Caco-2 (cell line): ENCODE measurements around the gene PLAAT1. TPM values are rescaled to one million over a fixed set of nuclear protein-coding genes. Genes with fewer than 3 reads are reported as not detected.

Experiments used
- BruUV-seq: library from RNA; stranded (reverse); fragments of 400-500 nt; replicated peaks from 2 replicates; lab custom pipeline; 2021; lab: Mats Ljungman, UMichigan
- CTCF ChIA-PET: fragments of 300-600 bp; sonication (Branson Sonifier 250); formaldehyde crosslinking; loops from one replicate; lab custom pipeline; 2022; ENCODE audit warnings: antibody characterized with exemption; lab: Charles Lee
- POLR2A ChIA-PET: fragments of 300-600 bp; sonication (Branson Sonifier 250); formaldehyde crosslinking; loops from one replicate; lab custom pipeline; 2022; ENCODE audit warnings: antibody characterized with exemption; lab: Charles Lee
- DNase-seq, 2 experiments: peaks; one replicate each; pipeline versions ENCODE4 v3.0.0 to v3.0.0-alpha.2; 2020 to 2022
- H3K27me3 ChIP-seq: replicated peaks from 2 replicates; pipeline ENCODE4 v1.6.0; 2011; ENCODE audit warnings: low read length; ENCODE audit not compliant: control insufficient read depth, insufficient read depth
- H3K36me3 ChIP-seq: 2 replicates; pipeline ENCODE4 v1.5.1; 2011; ENCODE audit warnings: low read length; ENCODE audit not compliant: control insufficient read depth, insufficient read depth
- H3K4me1 ChIP-seq: fragments of 250-450 bp; sonication (Bioruptor Pico); 2 replicates; pipeline ENCODE4 v1.5.1; 2020; ENCODE audit warnings: mild to moderate bottlenecking
- H3K4me3 ChIP-seq: 2 replicates; pipeline ENCODE4 v1.5.1; 2011; ENCODE audit warnings: low read depth, mild to moderate bottlenecking, control low read depth, low read length
- H3K9me3 ChIP-seq: fragments of 250-450 bp; sonication (Bioruptor Pico); 2 replicates; pipeline ENCODE4 v1.5.1; 2020; ENCODE audit warnings: mild to moderate bottlenecking, moderate library complexity
- H3K27ac Mint-ChIP-seq: one replicate; pipeline ENCODE4 v1.8.0; 2022; ENCODE audit warnings: mixed read lengths; ENCODE audit not compliant: unreplicated experiment
- H3K27me3 Mint-ChIP-seq: one replicate; pipeline ENCODE4 v1.8.0; 2022; ENCODE audit warnings: mixed read lengths; ENCODE audit not compliant: insufficient read depth, unreplicated experiment
- H3K36me3 Mint-ChIP-seq: one replicate; pipeline ENCODE4 v1.8.0; 2022; ENCODE audit warnings: mild to moderate bottlenecking, mixed read lengths; ENCODE audit not compliant: insufficient read depth, unreplicated experiment
- H3K4me1 Mint-ChIP-seq: one replicate; pipeline ENCODE4 v1.8.0; 2022; ENCODE audit warnings: low read depth, mixed read lengths; ENCODE audit not compliant: unreplicated experiment
- H3K4me3 Mint-ChIP-seq: one replicate; pipeline ENCODE4 v1.8.0; 2022; ENCODE audit warnings: mild to moderate bottlenecking, moderate library complexity, mixed read lengths; ENCODE audit not compliant: unreplicated experiment
- H3K9me3 Mint-ChIP-seq: one replicate; pipeline ENCODE4 v1.8.0; 2022; ENCODE audit warnings: mixed read lengths; ENCODE audit not compliant: unreplicated experiment
- intact Hi-C: fragments of 100-400 bp; cut with micrococcal nuclease; formaldehyde crosslinking; loops from one replicate; pipeline ENCODE4 v1.10.0; 2022; ENCODE audit not compliant: unreplicated experiment
- total RNA-seq: library from RNA; stranded (reverse); gene quantifications from 2 replicates; pipeline ENCODE4 v1.2.3, GENCODE V29; 2022
- TF ChIP-seq, protein P1 (sequence below), 2 experiments: fragments of 200-600 bp in 1 of 2; IDR thresholded peaks; 1 replicate in 1 of 2; 2 replicates in 1 of 2; pipeline versions ENCODE4 v1.5.1 to v1.8.0; 2011 to 2022; ENCODE audit warnings: antibody characterized with exemption in 1 of 2, control low read depth in 1 of 2, inconsistent platforms in 1 of 2, low read depth in 1 of 2, low read length in 1 of 2, mild to moderate bottlenecking in 1 of 2, moderate library complexity in 1 of 2; ENCODE audit not compliant: insufficient read depth in 1 of 2, severe bottlenecking in 1 of 2, unreplicated experiment in 1 of 2

Gene PLAAT1
- total RNA-seq, 1 experiment from 2014 or later: 1.5 TPM

DNA sequence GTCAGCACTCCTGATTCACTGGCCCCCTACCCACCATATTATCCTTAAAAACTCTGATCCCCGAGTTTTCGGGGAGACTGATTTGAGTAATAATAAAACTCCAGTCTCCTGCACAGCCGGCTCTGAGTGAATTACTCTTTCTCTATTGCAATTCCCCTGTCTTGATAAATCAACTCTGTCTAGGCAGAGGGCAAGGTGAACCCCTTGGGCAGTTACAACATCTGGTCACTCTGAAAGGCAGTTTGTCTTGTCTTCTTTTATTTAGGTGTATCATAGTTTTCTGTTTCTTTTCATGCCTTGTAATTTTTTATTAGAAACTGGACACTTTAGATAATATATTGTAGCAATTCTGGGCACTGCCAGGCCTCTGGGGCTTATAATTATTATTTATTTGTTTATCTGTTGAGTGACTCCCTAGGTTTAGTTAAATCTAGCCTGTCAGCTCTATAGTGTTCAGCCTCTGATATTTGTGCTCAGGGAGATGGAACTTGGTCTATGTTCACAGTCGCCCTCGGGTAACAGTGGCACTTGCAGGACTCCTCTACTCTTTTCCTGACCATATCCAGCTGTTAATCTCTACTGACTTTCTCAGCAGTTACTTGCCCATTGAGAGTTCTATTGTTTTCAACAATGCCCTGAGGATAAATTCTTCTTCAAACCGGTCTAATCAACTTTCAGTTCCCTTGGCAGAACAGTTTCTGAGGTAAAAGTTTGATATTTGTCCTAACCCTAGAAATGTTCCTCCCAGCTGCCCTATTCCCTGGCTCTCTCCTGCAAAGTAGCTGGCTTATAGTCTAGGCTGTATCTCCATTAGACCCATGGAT, 15.5 kb upstream of the PLAAT1 start:
- Histone ChIP-seq H3K36me3 (no peaks in the 10 kb centered on the region), H3K4me1 (no peaks in the 10 kb centered on the region), H3K9me3 (no peaks in the 10 kb centered on the region), H3K27me3 (no peaks in the 10 kb centered on the region; the same call in 1 of the 2 replicates), H3K4me3 (no peak overlapping the region)
- TF ChIP-seq, protein P1, sequence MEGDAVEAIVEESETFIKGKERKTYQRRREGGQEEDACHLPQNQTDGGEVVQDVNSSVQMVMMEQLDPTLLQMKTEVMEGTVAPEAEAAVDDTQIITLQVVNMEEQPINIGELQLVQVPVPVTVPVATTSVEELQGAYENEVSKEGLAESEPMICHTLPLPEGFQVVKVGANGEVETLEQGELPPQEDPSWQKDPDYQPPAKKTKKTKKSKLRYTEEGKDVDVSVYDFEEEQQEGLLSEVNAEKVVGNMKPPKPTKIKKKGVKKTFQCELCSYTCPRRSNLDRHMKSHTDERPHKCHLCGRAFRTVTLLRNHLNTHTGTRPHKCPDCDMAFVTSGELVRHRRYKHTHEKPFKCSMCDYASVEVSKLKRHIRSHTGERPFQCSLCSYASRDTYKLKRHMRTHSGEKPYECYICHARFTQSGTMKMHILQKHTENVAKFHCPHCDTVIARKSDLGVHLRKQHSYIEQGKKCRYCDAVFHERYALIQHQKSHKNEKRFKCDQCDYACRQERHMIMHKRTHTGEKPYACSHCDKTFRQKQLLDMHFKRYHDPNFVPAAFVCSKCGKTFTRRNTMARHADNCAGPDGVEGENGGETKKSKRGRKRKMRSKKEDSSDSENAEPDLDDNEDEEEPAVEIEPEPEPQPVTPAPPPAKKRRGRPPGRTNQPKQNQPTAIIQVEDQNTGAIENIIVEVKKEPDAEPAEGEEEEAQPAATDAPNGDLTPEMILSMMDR (IDR thresholded peaks at IDR 0.05; ENCODE audit: insufficient read depth in 1 of 2, low read depth in 1 of 2, low read length in 1 of 2, severe bottlenecking in 1 of 2, unreplicated experiment in 1 of 2): no peak
- BruUV-seq: no TSS peak
- Mint-ChIP-seq H3K9me3 (no peaks in the 10 kb centered on the region), H3K4me1 (no peaks in the 10 kb centered on the region), H3K27ac (no peak overlapping the region), H3K27me3 (peaks cover 17% of the 10 kb centered on the region), H3K4me3 (no peak overlapping the region), H3K36me3 (no peaks in the 10 kb centered on the region)
- intact Hi-C loops: no loop called here
- no peak for DNase-seq
- POLR2A ChIA-PET: no interaction called here
- CTCF ChIA-PET: no interaction called here

DNA sequence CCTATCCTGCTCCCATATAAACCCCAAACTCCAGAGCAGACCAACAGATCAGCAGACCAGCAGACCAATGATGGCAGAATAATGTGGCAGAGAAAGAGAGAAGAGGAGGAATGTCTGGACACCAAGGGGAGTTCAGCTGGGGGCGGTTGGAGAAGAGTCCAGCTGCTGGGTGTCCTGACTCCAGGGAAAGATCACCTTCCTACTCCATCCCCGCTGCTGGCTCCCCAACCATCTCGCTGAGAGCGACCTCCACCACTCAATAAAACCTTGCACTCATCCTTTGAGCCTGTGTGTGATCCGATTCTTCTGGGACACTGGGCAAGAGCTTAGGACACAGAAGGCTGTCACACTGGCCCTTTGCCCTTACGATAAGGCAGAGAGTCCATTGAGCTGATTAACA, 12.8 kb upstream of the PLAAT1 start:
- intact Hi-C loops: no loop called here
- Histone ChIP-seq H3K9me3 (no peaks in the 10 kb centered on the region), H3K36me3 (no peaks in the 10 kb centered on the region), H3K4me3 (no peak overlapping the region), H3K4me1 (no peaks in the 10 kb centered on the region), H3K27me3 (no peaks in the 10 kb centered on the region; the same call in 1 of the 2 replicates)
- BruUV-seq: no TSS peak
- Mint-ChIP-seq H3K27ac (no peak overlapping the region), H3K4me1 (no peaks in the 10 kb centered on the region), H3K27me3 (peaks cover 14% of the 10 kb centered on the region), H3K9me3 (no peaks in the 10 kb centered on the region), H3K4me3 (no peak overlapping the region), H3K36me3 (no peaks in the 10 kb centered on the region)
- no peak for DNase-seq
- ChIA-PET CTCF (no interaction called here), POLR2A (no interaction called here)
- TF ChIP-seq, protein P1 (IDR thresholded peaks at IDR 0.05; ENCODE audit: insufficient read depth in 1 of 2, low read depth in 1 of 2, low read length in 1 of 2, severe bottlenecking in 1 of 2, unreplicated experiment in 1 of 2): no peak

DNA sequence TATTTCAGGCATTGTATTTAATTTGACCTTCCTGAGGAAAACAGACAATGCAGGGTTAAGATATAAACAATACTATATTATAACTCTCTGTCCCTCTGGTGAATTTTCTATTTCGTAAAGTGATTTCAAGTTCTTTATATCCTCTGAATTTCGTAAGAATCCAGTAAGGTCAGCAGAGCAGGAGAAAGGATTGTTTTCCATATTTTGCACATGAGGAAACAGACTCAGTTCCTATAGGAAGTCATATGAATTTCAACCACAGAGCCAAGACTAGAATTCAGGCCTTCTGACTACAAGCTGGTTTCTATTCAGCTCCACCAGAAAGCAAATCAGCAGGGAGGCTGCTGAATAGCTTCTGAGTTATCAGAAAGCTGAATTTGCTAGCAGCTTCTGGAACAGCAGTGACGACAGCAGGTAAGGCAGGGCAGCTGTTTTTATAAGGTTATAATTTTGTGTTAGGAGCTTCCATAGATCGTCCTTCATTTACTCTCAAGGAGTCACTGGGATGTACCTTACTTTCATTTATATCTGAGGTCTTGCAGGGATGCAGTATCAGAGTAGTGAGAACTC, 11.1 kb upstream of the PLAAT1 start:
- BruUV-seq: no TSS peak
- Mint-ChIP-seq H3K4me3 (no peak overlapping the region), H3K9me3 (no peaks in the 10 kb centered on the region), H3K27me3 (peaks cover 12% of the 10 kb centered on the region), H3K27ac (no peak overlapping the region), H3K4me1 (no peaks in the 10 kb centered on the region), H3K36me3 (no peaks in the 10 kb centered on the region)
- intact Hi-C loops: no loop called here
- DNase-seq: no peak
- POLR2A ChIA-PET: no interaction called here
- Histone ChIP-seq H3K36me3 (no peaks in the 10 kb centered on the region), H3K4me1 (no peaks in the 10 kb centered on the region), H3K27me3 (no peaks in the 10 kb centered on the region; the same call in 1 of the 2 replicates), H3K9me3 (no peaks in the 10 kb centered on the region), H3K4me3 (no peak overlapping the region)
- CTCF ChIA-PET: no interaction called here
- TF ChIP-seq, protein P1 (IDR thresholded peaks at IDR 0.05; ENCODE audit: insufficient read depth in 1 of 2, low read depth in 1 of 2, low read length in 1 of 2, severe bottlenecking in 1 of 2, unreplicated experiment in 1 of 2): no peak
